Peyer's patch (tissue), 4 donors: ENCODE data around the gene GPC6. TPM values are rescaled to one million over a fixed set of nuclear protein-coding genes. Genes with fewer than 3 reads are reported as not detected.

ENCODE experiments used
- DNase-seq, 3 donors: peaks; one replicate each; pipeline ENCODE4 v3.0.0-alpha.2; 2017 to 2019
- H3K27ac ChIP-seq, 4 donors: fragments of 200-600 bp; sonication (generic); one replicate each; pipeline ENCODE4 v1.5.1; 2016 to 2019
- H3K27me3 ChIP-seq, 2 donors: fragments of 200-600 bp; sonication (generic); one replicate each; pipeline ENCODE4 v1.5.1; 2019
- H3K36me3 ChIP-seq, 3 donors: fragments of 200-600 bp; sonication (generic); one replicate each; pipeline ENCODE4 v1.5.1; 2016 to 2019
- H3K4me1 ChIP-seq, 4 donors: fragments of 200-600 bp; sonication (generic); one replicate each; pipeline ENCODE4 v1.5.1; 2016 to 2019
- H3K4me3 ChIP-seq, 4 donors: fragments of 200-600 bp; sonication (generic); 1 replicate in 3 of 4; 2 replicates in 1 of 4; pipeline ENCODE4 v1.5.1; 2016 to 2019; ENCODE audit warnings: mild to moderate bottlenecking in 1 of 4
- H3K9me3 ChIP-seq, 4 donors: fragments of 200-600 bp; sonication (generic); one replicate each; pipeline ENCODE4 v1.5.1; 2016 to 2019; ENCODE audit warnings: mild to moderate bottlenecking in 1 of 4
- CTCF ChIP-seq, 6 experiments: fragments of 450-650 bp in 4 of 6; fragments of 200-600 bp in 2 of 6; sonication (generic) in 1 of 6; IDR thresholded peaks; one replicate each; pipeline ENCODE4 v1.5.1; 2017 to 2019; ENCODE audit warnings: antibody characterized with exemption in 6 of 6, mild to moderate bottlenecking in 3 of 6, moderate library complexity in 1 of 6
- POLR2A ChIP-seq, 2 donors: fragments of 450-650 bp; IDR thresholded peaks; one replicate each; pipeline ENCODE4 v1.5.1; 2017; ENCODE audit warnings: antibody characterized with exemption in 2 of 2, mild to moderate bottlenecking in 2 of 2, moderate library complexity in 2 of 2
- total RNA-seq, 4 donors: library from RNA; depleted of rRNA; stranded (reverse); fragments of >200 nt; gene quantifications; one replicate each; pipeline ENCODE4 v1.1.0, GENCODE V29; 2016

The GPC6 gene
- total RNA-seq, 4 donors from 2014 or later = 1.6 to 13.2 (median 2.6) TPM

GRCh38 chr13:93338030-93338429 is 111.4 kb downstream of the GPC6 start:
- no peak overlapping the region for H3K4me3 ChIP-seq
- no peaks in the 10 kb centered on the region for H3K27me3 ChIP-seq
- H3K4me1 ChIP-seq = no peaks in the 10 kb centered on the region
- H3K9me3 ChIP-seq = no peaks in the 10 kb centered on the region
- no peaks in the 10 kb centered on the region for H3K36me3 ChIP-seq
- DNase-seq = no peak
- H3K27ac ChIP-seq = no peak overlapping the region
- no peak for TF ChIP-seq POLR2A (IDR thresholded peaks at IDR 0.05)
- TF ChIP-seq CTCF (IDR thresholded peaks at IDR 0.05) = no peak

- no peak overlapping the region for H3K27ac ChIP-seq
- no peaks in the 10 kb centered on the region for H3K9me3 ChIP-seq
- no peak for DNase-seq
- no peaks in the 10 kb centered on the region for H3K36me3 ChIP-seq
- H3K4me3 ChIP-seq = no peak overlapping the region
- TF ChIP-seq POLR2A (IDR thresholded peaks at IDR 0.05) (no peak), CTCF (IDR thresholded peaks at IDR 0.05) (no peak)
- H3K4me1 ChIP-seq = no peaks in the 10 kb centered on the region
- H3K27me3 ChIP-seq = no peaks in the 10 kb centered on the region
These were observed 112.3 kb downstream of the GPC6 start for GRCh38 chr13:93338906-93339305.

- no peaks in the 10 kb centered on the region for H3K4me1 ChIP-seq
- no peak for DNase-seq
- H3K27ac ChIP-seq = no peak overlapping the region
- no peaks in the 10 kb centered on the region for H3K9me3 ChIP-seq
- H3K27me3 ChIP-seq = no peaks in the 10 kb centered on the region
- no peak overlapping the region for H3K4me3 ChIP-seq
- TF ChIP-seq POLR2A (IDR thresholded peaks at IDR 0.05) (no peak), CTCF (IDR thresholded peaks at IDR 0.05) (no peak)
- H3K36me3 ChIP-seq = no peaks in the 10 kb centered on the region
These were observed 112.9 kb downstream of the GPC6 start for GRCh38 chr13:93339550-93339949.

- Histone ChIP-seq H3K9me3 (no peaks in the 10 kb centered on the region), H3K4me3 (no peak overlapping the region), H3K36me3 (no peaks in the 10 kb centered on the region), H3K27me3 (no peaks in the 10 kb centered on the region), H3K27ac (no peak overlapping the region), H3K4me1 (no peaks in the 10 kb centered on the region)
- TF ChIP-seq POLR2A (IDR thresholded peaks at IDR 0.05) = no peak
- no peak for TF ChIP-seq CTCF (IDR thresholded peaks at IDR 0.05)
- DNase-seq = no peak
These were observed 114.9 kb downstream of the GPC6 start for GRCh38 chr13:93341517-93341916.

GRCh38 chr13:93343097-93343496 is 116.5 kb downstream of the GPC6 start:
- no peak overlapping the region for H3K4me3 ChIP-seq
- no peak for DNase-seq
- no peaks in the 10 kb centered on the region for H3K4me1 ChIP-seq
- no peaks in the 10 kb centered on the region for H3K36me3 ChIP-seq
- no peak overlapping the region for H3K27ac ChIP-seq
- no peaks in the 10 kb centered on the region for H3K27me3 ChIP-seq
- no peaks in the 10 kb centered on the region for H3K9me3 ChIP-seq
- no peak for TF ChIP-seq CTCF (IDR thresholded peaks at IDR 0.05)
- TF ChIP-seq POLR2A (IDR thresholded peaks at IDR 0.05) = no peak

GRCh38 chr13:93344048-93344705 is 117.6 kb downstream of the GPC6 start:
- H3K36me3 ChIP-seq = no peaks in the 10 kb centered on the region
- H3K9me3 ChIP-seq = no peaks in the 10 kb centered on the region
- TF ChIP-seq CTCF (IDR thresholded peaks at IDR 0.05) (no peak), POLR2A (IDR thresholded peaks at IDR 0.05) (no peak)
- H3K4me1 ChIP-seq = no peaks in the 10 kb centered on the region
- DNase-seq = no peak
- H3K27me3 ChIP-seq = no peaks in the 10 kb centered on the region
- H3K4me3 ChIP-seq = no peak overlapping the region
- no peak overlapping the region for H3K27ac ChIP-seq
